ENCODE results near the gene MYH11. TPM values are rescaled to one million over a fixed set of nuclear protein-coding genes. Genes with fewer than 3 reads are reported as not detected.
"Not testable (repeated sequence)": the region's sequence is repeated elsewhere in the genome, so short reads cannot be mapped to it uniquely, and the experiment has no call there.

MYH11 gene
- total RNA-seq, 3 donors from 2014 or later, result 11.7 to 144 (median 96.6) TPM

GRCh38 chr16:15853021-15853420 lies 3.8 kb downstream of the MYH11 start:
- H3K27me3 ChIP-seq, result peaks cover 0 to 21% of the 10 kb centered on the region in 2 donors
- intact Hi-C loops (cut with DNase I; ENCODE audit: low total_unique reads), result no loop called here

GRCh38 chr16:15850555-15850954 lies 6.3 kb downstream of the MYH11 start:
- H3K27ac ChIP-seq, result peak overlapping the region in 1 of 2 donors; percentile 2
- H3K27me3 ChIP-seq; H3K9me3 ChIP-seq; H3K4me3 ChIP-seq; H3K36me3 ChIP-seq; intact Hi-C loops (cut with DNase I; ENCODE audit: low total_unique reads); H3K4me1 ChIP-seq; DNase-seq (ENCODE audit: low spot score in 2 of 2): not testable (repeated sequence)

More at GRCh38 chr16:15853021-15853420, 3.8 kb downstream of the MYH11 start:
- peak overlapping the region; percentile 21 to 70 for H3K27ac ChIP-seq
- TF ChIP-seq POLR2A (IDR thresholded peaks at IDR 0.05), result no peak
- no peak for TF ChIP-seq POLR2AphosphoS5 (IDR thresholded peaks at IDR 0.05)
- no peak for TF ChIP-seq CTCF (IDR thresholded peaks at IDR 0.05)
- peak overlapping the region in 2 of 3 donors; percentile 9 to 66 for H3K4me3 ChIP-seq
- peaks cover 4 to 5% of the 10 kb centered on the region in 2 donors for H3K4me1 ChIP-seq
- no peaks in the 10 kb centered on the region for H3K36me3 ChIP-seq
- no peak for DNase-seq (ENCODE audit: low spot score in 2 of 2)
- H3K9me3 ChIP-seq, result no peaks in the 10 kb centered on the region

- no peaks in the 10 kb centered on the region for H3K9me3 ChIP-seq
- intact Hi-C loops (cut with DNase I; ENCODE audit: low total_unique reads), result no loop called here
- H3K27me3 ChIP-seq, result no peaks in the 10 kb centered on the region
- H3K4me1 ChIP-seq, result no peaks in the 10 kb centered on the region
- H3K36me3 ChIP-seq, result no peaks in the 10 kb centered on the region
- TF ChIP-seq POLR2A (IDR thresholded peaks at IDR 0.05) (no peak), POLR2AphosphoS5 (IDR thresholded peaks at IDR 0.05) (no peak)
- no peak overlapping the region for H3K4me3 ChIP-seq
- H3K27ac ChIP-seq, result peak overlapping the region in 1 of 2 donors; percentile 12
- DNase-seq (ENCODE audit: low spot score in 2 of 2), result no peak
Measured at GRCh38 chr16:15849209-15849981, 7.4 kb downstream of the MYH11 start.

GRCh38 chr16:15847611-15848175 lies 9.1 kb downstream of the MYH11 start:
- intact Hi-C loops (cut with DNase I; ENCODE audit: low total_unique reads), result no loop called here
- H3K4me1 ChIP-seq, result no peaks in the 10 kb centered on the region
- no peak overlapping the region for H3K4me3 ChIP-seq
- H3K27me3 ChIP-seq, result no peaks in the 10 kb centered on the region
- no peak overlapping the region for H3K27ac ChIP-seq
- no peaks in the 10 kb centered on the region for H3K9me3 ChIP-seq
- no peak for DNase-seq (ENCODE audit: low spot score in 2 of 2)
- TF ChIP-seq POLR2AphosphoS5 (IDR thresholded peaks at IDR 0.05), result no peak
- no peaks in the 10 kb centered on the region for H3K36me3 ChIP-seq

- TF ChIP-seq POLR2A (IDR thresholded peaks at IDR 0.05) (no peak), CTCF (IDR thresholded peaks at IDR 0.05) (no peak), POLR2AphosphoS5 (IDR thresholded peaks at IDR 0.05) (no peak)
- Histone ChIP-seq H3K27ac (no peak overlapping the region), H3K9me3 (no peaks in the 10 kb centered on the region), H3K36me3 (no peaks in the 10 kb centered on the region), H3K27me3 (no peaks in the 10 kb centered on the region), H3K4me3 (no peak overlapping the region), H3K4me1 (no peaks in the 10 kb centered on the region)
- DNase-seq (ENCODE audit: low spot score in 2 of 2), result no peak
- intact Hi-C loops (cut with DNase I; ENCODE audit: low total_unique reads), result no loop called here
Measured at GRCh38 chr16:15846510-15846909, 10.3 kb downstream of the MYH11 start.

- Histone ChIP-seq H3K4me3 (no peak overlapping the region), H3K36me3 (no peaks in the 10 kb centered on the region), H3K4me1 (no peaks in the 10 kb centered on the region), H3K27me3 (no peaks in the 10 kb centered on the region), H3K9me3 (no peaks in the 10 kb centered on the region), H3K27ac (no peak overlapping the region)
- TF ChIP-seq CTCF (IDR thresholded peaks at IDR 0.05), result no peak
- no peak for TF ChIP-seq POLR2AphosphoS5 (IDR thresholded peaks at IDR 0.05)
- TF ChIP-seq POLR2A (IDR thresholded peaks at IDR 0.05), result no peak
- no peak for DNase-seq (ENCODE audit: low spot score in 2 of 2)
- intact Hi-C loops (cut with DNase I; ENCODE audit: low total_unique reads), result loop anchor here (2.0 kb wide), 1 partner anchor 63 kb away; no protein-coding TSS in a partner anchor
Measured at GRCh38 chr16:15843635-15844279, 13.1 kb downstream of the MYH11 start.

- H3K4me1 ChIP-seq; H3K27ac ChIP-seq; H3K4me3 ChIP-seq; DNase-seq (ENCODE audit: low spot score in 2 of 2); intact Hi-C loops (cut with DNase I; ENCODE audit: low total_unique reads); H3K9me3 ChIP-seq; H3K27me3 ChIP-seq; H3K36me3 ChIP-seq: not testable (repeated sequence)
Measured at GRCh38 chr16:15839204-15839603, 17.6 kb downstream of the MYH11 start.

Measured in breast epithelium (tissue), 4 donors.